SK-N-SH (cell line): Measurements from ENCODE around the gene YDJC.

Source experiments
- ELF1 ChIP-seq: IDR thresholded peaks from 2 replicates; pipeline ENCODE4 v1.4.0; 2012
- JUND ChIP-seq: IDR thresholded peaks from 2 replicates; pipeline ENCODE4 v1.4.0; 2012
- NFIC ChIP-seq: IDR thresholded peaks from 2 replicates; pipeline ENCODE4 v1.4.0; 2012; ENCODE audit warnings: borderline replicate concordance
- POLR2AphosphoS5 ChIP-seq: IDR thresholded peaks from 2 replicates; pipeline ENCODE4 v1.6.1; 2012; ENCODE audit warnings: low read depth, low read length
- TAF1 ChIP-seq: IDR thresholded peaks from 2 replicates; pipeline ENCODE4 v1.6.1; 2012; ENCODE audit warnings: low read depth, mild to moderate bottlenecking, low read length, moderate library complexity, borderline replicate concordance
- YY1 ChIP-seq: IDR thresholded peaks from 2 replicates; pipeline ENCODE4 v1.4.0; 2012; ENCODE audit warnings: low read depth, mild to moderate bottlenecking
- TF ChIP-seq, protein P1 (sequence below): fragments of 200-600 bp; sonication (generic); IDR thresholded peaks from 2 replicates; pipeline ENCODE4 v1.6.1; 2017; ENCODE audit warnings: antibody characterized with exemption, mild to moderate bottlenecking, moderate library complexity

DNA sequence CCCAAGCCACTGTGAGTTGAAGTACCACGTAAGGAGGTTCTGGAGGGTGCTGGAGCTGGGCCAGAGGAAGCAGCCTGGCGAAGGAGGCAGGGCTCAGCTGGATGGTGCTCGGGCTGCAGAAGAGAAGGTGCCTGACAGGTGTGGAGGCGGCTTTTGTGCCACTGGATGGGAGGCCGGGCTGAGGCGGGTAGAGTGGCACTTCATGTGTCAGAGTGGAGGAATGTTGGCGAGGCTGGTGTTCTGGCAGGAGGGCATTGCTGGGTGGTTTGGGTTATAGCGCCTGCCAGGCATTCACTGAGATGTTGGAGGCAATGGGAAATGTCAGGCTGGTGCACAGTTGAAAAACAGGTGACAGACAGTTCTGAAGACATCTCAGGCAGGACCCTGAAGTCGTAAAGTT, 38.1 kb downstream of the YDJC start:
- TF ChIP-seq, protein P1, sequence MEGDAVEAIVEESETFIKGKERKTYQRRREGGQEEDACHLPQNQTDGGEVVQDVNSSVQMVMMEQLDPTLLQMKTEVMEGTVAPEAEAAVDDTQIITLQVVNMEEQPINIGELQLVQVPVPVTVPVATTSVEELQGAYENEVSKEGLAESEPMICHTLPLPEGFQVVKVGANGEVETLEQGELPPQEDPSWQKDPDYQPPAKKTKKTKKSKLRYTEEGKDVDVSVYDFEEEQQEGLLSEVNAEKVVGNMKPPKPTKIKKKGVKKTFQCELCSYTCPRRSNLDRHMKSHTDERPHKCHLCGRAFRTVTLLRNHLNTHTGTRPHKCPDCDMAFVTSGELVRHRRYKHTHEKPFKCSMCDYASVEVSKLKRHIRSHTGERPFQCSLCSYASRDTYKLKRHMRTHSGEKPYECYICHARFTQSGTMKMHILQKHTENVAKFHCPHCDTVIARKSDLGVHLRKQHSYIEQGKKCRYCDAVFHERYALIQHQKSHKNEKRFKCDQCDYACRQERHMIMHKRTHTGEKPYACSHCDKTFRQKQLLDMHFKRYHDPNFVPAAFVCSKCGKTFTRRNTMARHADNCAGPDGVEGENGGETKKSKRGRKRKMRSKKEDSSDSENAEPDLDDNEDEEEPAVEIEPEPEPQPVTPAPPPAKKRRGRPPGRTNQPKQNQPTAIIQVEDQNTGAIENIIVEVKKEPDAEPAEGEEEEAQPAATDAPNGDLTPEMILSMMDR: no peak
- TF ChIP-seq NFIC (no peak), YY1 (no peak), ELF1 (no peak), JUND (no peak), POLR2AphosphoS5 (no peak), TAF1 (no peak)
